SK-N-MC (cell line): ENCODE data around the gene ULK4.

Experiments used
- EZH2 ChIP-seq: fragments of 200-600 bp; sonication (generic); IDR thresholded peaks from one replicate; pipeline ENCODE4 v1.6.1; 2017; ENCODE audit warnings: antibody characterized with exemption
- FOXP2 ChIP-seq: optimal IDR thresholded peaks from 2 replicates; pipeline ENCODE3; 2011; ENCODE audit warnings: mild to moderate bottlenecking, moderate library complexity; ENCODE audit not compliant: insufficient read depth; ENCODE audit errors: extremely low read length, control extremely low read depth

- TF ChIP-seq EZH2 (no peak), FOXP2 (no peak)
These were observed 442.2 kb downstream of the ULK4 start for GRCh38 chr3:41519746-41520145.
